AG04449 (cell line): Measurements from ENCODE around the gene RYR2.

Experiments used
- CTCF ChIA-PET: fragments of 350-600 bp; formaldehyde crosslinking; extraction: SDS; loops from one replicate; lab custom pipeline; 2021; ENCODE audit warnings: antibody characterized with exemption; lab: Yijun Ruan, JAX
- POLR2A ChIA-PET: fragments of 400-600, 350-600 bp; formaldehyde crosslinking; extraction: SDS; loops from one replicate; lab custom pipeline; 2020; ENCODE audit warnings: antibody characterized with exemption, inconsistent platforms; lab: Yijun Ruan, JAX
- DNase-seq: peaks from one replicate; pipeline ENCODE4 v3.0.0-alpha.2; 2010; ENCODE audit warnings: low read depth, low spot score
- H3K4me3 ChIP-seq: 2 replicates; pipeline ENCODE4 v1.5.1; 2011; ENCODE audit warnings: low read depth, mild to moderate bottlenecking, control low read depth, low read length
- CTCF ChIP-seq: IDR thresholded peaks from one replicate; pipeline ENCODE4 v1.5.1; 2011; ENCODE audit warnings: mild to moderate bottlenecking, moderate library complexity, low read length, control low read depth, inconsistent platforms; ENCODE audit not compliant: insufficient read depth; ENCODE audit errors: missing control alignments

The RYR2 gene

DNA sequence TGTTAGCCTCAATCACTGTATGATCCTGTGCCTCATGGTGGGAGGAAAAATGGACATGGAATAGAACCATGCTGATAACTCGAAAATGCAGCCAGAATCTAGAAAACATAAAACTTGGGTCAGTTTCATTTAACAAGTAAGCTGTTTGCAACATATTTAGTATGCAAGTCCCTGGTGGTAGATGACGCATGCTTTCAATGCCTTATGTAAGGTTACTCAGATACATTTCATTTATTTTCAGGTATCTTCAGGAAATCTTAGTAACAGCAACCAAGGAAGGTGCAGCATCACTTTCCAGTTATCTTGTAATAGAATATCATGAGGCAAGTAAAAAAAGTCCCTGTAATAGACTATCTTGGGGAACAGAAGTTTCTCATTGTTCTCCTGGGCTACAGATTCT, 92.9 kb downstream of the RYR2 start:
- POLR2A ChIA-PET, result no interaction called here
- no peak for TF ChIP-seq CTCF
- CTCF ChIA-PET, result no interaction called here
- DNase-seq, result no peak
- H3K4me3 ChIP-seq, result no peak overlapping the region

GRCh38 chr1:237138551-237138950, 96.6 kb downstream of the RYR2 start:
- H3K4me3 ChIP-seq, result no peak overlapping the region
- CTCF ChIA-PET, result no interaction called here
- DNase-seq, result no peak
- POLR2A ChIA-PET, result no interaction called here
- no peak for TF ChIP-seq CTCF

- no peak overlapping the region for H3K4me3 ChIP-seq
- no peak for TF ChIP-seq CTCF
- ChIA-PET POLR2A (no interaction called here), CTCF (no interaction called here)
- no peak for DNase-seq
These were observed 97.7 kb downstream of the RYR2 start for GRCh38 chr1:237139732-237140131.

- DNase-seq, result no peak
- no peak for TF ChIP-seq CTCF
- no peak overlapping the region for H3K4me3 ChIP-seq
- CTCF ChIA-PET, result no interaction called here
- POLR2A ChIA-PET, result no interaction called here
These were observed 99.0 kb downstream of the RYR2 start for GRCh38 chr1:237140986-237141385.

GRCh38 chr1:237141502-237141901, 99.5 kb downstream of the RYR2 start:
- no peak overlapping the region for H3K4me3 ChIP-seq
- no peak for TF ChIP-seq CTCF
- no peak for DNase-seq
- CTCF ChIA-PET, result no interaction called here
- POLR2A ChIA-PET, result no interaction called here

- no peak overlapping the region for H3K4me3 ChIP-seq
- no peak for TF ChIP-seq CTCF
- DNase-seq, result no peak
- POLR2A ChIA-PET, result no interaction called here
- CTCF ChIA-PET, result no interaction called here
These were observed 103.6 kb downstream of the RYR2 start for GRCh38 chr1:237145379-237146135.
